ENCODE results near the gene TMEM109.
"Not testable (repeated sequence)": the region's sequence is repeated elsewhere in the genome, so short reads cannot be mapped to it uniquely, and the experiment has no call there.

TMEM109 gene

DNA sequence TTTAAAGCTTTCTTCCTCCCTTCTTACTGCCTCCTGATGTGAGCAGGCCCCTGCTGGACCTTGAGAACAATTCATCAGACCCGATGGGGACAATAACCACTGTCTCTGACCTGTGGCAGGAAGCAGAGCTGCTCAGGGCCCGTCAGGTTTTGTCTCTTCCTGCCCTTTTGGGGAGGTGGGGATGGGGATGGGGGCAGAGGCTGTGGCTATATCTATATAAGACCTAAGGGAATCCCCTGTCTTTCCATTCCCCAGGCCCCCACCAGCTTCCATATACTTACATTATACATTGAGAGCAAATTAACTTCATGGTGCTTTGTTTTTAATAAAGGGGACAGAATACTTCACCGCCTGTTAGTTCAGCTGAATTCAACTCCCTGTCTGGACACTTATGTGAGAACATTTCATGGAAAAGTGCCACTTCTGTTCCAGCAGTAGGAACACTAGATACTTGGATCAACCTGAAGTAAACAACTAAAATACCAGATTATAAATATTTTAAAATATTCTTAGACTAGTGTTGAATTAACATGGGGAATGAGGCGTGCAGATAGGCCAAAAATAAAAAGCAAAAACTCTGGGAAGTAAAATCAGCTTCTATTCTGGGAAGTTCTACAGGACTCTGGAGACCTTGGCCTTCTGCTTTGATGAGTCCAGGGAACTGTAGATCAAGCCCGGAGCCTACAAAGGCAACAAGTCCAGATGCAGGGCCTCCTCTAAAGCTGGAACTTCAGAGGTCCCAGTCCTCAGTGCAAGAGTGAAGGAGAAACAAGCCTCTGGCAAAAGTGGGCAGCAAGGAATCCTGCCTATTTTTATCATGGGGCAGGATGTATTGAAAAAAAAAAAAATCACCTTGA is 35.5 kb upstream of the TMEM109 start:
- no peak for DNase-seq

DNA sequence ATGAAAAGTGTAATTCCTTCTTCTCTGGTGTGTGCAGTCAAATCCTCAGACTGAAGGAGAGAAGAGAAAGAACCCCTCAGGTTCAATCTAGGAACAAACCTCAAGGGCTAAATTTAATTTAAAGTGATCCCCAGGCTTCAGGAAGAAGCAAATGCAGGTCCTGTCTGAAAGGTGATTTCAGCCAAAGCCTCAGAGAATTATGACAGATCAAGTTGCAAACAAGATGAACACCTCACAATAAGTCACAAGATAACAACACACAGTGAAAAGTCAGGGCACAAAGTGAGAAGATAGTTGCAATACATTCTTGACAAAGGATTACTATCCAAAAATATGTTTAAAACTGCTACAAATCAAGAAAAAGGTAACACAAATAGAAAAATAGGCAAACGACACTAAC is 34.9 kb upstream of the TMEM109 start:
- DNase-seq: no peak

DNA sequence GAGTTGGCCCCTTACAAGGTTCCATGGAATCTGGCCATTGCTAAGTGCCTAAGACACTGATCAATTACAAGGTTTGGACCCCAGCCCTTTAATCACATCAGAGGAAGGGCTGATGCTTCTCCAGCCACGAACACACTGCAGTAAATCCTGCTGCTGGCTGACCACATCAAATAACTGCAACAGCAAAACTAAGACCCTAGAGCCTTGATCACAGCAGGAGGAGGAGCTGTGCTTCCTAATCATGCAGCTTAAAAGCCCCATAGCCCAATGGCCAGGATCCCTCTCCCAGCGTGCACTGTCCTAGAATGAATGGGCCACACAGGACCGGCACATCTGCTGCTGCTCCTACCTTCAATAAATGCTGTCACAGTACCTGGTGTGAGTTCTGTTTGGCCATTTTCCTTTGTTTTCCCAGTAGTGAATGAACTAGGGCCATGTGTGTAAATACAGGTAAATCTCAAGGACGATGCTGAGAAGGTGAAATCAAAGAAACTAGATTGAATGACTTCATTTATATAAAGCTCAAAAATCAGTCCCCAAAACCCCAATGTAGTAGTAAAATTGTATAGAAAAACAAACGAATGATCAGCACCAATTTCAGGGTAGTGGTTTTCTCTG is 33.9 kb upstream of the TMEM109 start:
- no peak for DNase-seq

DNA sequence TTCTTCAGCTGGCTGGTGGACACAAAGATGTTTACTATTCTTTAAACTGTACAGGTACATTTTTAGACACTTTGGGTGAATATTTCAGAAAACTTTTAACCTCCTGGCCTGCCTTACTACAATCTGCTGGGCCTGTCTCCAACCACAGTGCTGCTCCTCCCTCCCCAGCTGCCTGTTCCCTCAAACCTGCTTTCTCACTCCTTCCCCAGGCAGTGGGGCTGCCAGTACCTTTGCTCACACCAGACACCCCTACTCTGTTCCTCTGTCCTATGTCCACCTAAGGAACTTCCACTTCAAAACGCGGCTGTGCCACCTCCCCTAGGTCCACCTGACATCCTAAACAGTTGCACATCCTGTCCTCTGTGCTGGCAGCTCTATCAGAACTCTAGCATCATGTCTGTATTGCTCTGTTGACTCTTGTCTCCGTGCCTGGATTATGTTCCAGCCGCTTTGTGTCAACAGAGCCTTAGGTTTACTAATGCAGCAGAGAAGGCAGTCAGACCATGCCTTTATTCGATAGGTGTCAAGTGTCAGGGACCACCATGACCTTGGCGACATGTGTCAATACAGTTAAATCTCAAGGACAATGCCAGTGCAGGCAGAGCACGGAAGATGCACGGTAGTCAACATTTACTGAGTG is 33.2 kb upstream of the TMEM109 start:
- DNase-seq: no peak

DNA sequence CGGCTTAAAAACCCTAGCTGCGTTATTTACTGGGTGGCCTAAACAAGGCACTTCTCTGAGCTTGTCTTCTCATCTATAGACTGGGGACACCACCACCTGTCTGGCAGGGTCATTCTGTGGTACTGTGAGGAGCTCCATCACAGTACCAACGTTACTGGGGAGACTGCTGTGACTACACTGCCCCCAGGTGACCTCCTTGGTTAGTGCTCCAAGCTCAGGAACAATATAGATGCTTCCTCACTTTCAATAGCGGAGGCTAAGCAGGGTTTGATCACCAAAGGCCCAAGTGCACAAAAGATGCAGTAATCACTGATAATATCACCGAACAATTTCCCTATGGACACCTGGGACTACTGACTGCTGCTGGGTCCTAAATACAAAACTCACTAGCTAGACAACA is 26.4 kb upstream of the TMEM109 start:
- DNase-seq: no peak

DNA sequence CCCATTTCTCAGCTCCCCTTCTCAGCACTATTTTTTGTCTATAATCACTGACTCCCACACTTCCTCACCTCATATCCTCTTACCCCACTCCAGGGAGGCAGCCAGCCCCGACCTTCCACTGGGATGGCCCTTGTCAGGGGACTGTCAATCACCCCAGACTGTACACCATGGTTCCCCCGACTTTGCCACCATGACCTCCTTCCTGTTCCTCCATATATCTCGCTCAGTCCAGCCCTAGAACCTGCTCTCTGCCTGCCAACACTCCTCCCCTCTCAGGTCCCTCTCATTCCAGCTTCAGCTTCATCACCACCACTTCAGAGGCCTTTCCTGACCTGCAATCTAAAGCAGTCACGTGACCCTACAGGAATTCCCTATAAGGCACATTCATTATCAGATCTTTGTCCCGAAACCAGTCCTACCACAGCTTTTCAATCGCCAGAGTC is 24.1 kb upstream of the TMEM109 start:
- DNase-seq: no peak

- no peak for DNase-seq
Measured at GRCh38 chr11:60890696-60891095, 23.3 kb upstream of the TMEM109 start.

DNA sequence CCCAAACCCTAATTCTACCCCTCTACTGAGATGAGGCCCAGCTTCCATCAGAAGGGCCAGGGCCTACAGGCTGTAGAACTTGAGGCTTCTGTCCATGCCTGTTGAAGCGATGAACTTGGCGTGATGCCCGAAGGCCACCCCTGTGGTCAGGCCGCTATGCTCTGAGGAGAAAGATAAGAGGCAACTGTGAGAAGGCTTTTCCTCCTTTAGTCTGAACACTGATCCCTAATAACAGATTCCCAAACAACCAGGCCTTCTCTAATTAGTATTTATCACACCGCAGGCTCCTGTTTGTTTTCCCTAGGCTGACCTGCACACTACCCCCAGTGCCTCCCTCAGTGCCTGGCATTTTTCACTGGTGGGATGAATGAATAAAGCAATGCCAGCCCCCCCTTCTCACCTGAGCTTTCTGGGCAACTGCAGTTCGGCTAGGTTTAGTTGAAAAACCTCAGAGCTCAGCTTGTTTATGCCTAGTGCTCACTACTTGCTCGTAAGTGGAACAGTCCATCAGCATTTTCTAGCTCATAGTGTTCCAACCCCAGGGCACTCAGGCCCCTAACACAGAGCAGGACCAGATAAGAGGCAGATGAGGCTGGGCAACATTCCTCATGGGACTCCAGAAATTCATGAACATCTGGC is 22.7 kb upstream of the TMEM109 start:
- no peak for DNase-seq

DNA sequence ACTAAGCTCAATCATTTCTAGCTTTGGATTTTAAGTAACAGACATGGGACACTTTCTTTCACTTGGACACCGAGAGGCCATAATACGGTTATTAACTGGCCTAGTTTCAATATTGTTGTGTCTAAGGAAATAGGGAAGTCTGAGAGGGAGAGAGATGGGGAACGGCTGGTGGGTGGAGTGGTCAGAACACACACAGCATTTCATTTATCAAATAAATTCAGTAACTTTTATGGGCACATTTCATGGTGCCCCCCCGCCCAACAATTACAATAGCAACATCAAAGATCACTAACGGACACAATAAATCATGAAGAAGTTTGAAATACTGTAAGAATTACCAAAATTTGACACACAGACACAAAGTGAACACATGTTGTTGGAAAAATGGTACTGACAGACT is 18.3 kb upstream of the TMEM109 start:
- no peak for DNase-seq

- no peak for DNase-seq
Measured at GRCh38 chr11:60897496-60897895, 16.5 kb upstream of the TMEM109 start.

GRCh38 chr11:60899046-60899936 is 14.7 kb upstream of the TMEM109 start:
- DNase-seq: no peak

GRCh38 chr11:60899977-60900376 is 14.0 kb upstream of the TMEM109 start:
- DNase-seq: no peak

DNA sequence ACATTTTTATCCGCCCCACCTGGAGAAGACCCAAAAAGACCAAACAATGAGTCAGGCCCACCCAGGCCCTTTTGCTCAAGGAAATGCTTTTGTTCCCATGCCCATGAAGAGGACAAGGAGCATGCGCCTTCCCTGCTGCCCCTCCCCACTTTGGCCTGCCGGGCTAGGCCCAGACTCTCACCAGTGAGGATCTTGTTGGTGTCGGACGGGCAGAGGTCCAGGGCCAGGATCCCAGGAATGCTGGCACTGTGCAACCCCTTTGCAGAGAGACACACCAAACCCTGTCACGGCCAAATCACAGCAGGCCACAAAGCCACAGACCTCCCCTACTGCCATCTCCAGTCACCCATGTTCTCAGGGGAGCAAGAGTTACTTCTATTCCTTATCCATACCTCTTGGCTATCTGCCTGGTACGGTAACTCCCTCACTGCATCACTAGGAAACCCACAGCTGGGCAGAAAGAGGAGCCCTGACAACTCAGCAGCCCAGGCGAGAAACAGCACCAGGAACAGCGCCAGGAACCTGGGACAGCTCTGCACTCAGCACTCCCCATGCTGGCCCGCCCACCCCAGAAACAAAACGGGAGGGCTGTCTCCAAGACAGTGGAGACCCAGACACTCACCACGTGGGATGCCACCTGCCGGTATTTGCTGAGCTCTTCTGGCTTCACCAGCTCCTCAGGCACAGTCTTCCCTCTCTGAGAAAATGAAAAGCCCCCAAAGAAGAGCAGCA is 13.1 kb upstream of the TMEM109 start:
- no peak for DNase-seq

GRCh38 chr11:60902625-60903024 is 11.3 kb upstream of the TMEM109 start:
- DNase-seq: no peak

DNA sequence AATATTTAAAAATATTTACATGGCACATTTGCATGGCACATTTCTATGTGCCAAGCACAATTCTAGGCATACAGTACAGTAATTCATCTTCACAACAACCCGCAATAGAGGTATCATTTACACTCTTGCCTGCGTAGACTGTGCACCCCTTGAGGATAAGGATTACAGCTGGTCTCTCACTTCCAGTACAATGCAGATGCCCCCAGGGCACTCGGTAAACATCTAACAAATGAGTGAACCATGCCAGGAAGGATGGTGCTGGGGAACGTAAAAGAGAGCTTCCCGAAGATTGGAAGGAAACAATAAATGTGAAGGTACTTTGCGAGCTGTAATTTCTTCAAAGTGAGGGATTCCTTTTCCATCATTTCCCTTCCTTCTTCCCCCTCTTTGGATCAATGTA is 8.9 kb upstream of the TMEM109 start:
- no peak for DNase-seq

- DNase-seq: no peak
Measured at GRCh38 chr11:60905551-60906113, 8.3 kb upstream of the TMEM109 start.

GRCh38 chr11:60906132-60906972 is 7.6 kb upstream of the TMEM109 start, which contains the start of gene PRPF19:
PRPF19 (minus strand) TSS chr11:60906585; CDS start chr11:60906382, 203 bp downstream.
- DNase-seq: peak; percentile 99

GRCh38 chr11:60908803-60909202 is 5.2 kb upstream of the TMEM109 start:
- no peak for DNase-seq

DNA sequence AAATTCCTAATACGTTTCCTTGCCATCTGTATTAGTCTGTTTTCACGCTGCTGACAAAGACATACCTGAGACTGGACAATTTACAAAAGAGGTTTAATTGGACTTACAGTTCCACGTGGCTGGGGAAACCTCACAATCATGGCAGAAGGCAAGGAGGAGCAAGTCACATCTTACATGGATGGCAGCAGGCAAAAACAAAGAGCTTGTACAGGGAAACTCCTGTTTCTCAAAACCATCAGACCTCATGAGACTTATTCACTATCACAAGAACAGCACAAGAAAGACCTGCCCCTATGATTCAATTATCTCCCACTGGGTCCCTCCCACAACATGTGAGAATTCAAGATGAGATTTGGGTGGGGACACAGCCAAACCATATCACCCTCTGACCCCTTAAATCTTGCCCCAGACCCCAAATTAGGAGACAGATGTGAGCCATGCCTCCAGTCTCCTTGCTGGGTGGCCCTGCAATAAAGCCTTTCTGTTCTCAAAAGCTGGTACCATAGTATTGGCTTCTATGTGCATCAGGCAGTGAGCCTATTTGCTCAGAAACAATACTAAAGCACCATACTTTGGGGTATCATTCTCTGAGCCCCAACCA is 4.2 kb upstream of the TMEM109 start:
- not testable (repeated sequence) for DNase-seq

DNA sequence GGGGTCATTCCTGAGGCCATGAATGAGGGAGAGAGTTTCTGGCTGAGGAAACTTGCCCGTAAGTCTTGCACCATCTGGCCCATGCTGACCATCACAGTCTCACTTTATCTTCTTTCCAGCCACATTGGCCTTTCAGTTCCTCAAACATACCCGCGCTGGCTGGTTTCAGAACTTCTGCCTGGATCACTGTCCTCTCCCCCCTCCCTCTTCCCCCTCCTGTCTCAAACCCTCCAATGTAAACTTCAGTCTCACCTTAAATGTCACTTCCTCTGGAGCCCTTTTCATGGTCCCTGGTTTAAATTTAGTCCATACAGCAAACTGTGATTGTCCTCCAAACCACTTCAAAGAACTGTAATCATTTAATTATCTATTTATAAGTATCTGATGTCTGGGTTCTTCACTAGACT is 3.7 kb upstream of the TMEM109 start:
- DNase-seq: no peak
